ENCODE measurements around the gene OFD1.
"Not testable (repeated sequence)": the region's sequence is repeated elsewhere in the genome, so short reads cannot be mapped to it uniquely, and the experiment has no call there.

Gene OFD1

GRCh38 chrX:13716455-13716854 lies 18.1 kb upstream of the OFD1 start:
- POLR2A ChIA-PET: no interaction called here
- TF ChIP-seq CTBP1 (IDR thresholded peaks at IDR 0.05; ENCODE audit: borderline replicate concordance) (no peak), HDGF (IDR thresholded peaks at IDR 0.05; ENCODE audit: borderline replicate concordance) (no peak), LEF1 (IDR thresholded peaks at IDR 0.05; ENCODE audit: borderline replicate concordance) (no peak), ARNT (IDR thresholded peaks at IDR 0.05) (no peak)
- CTCF ChIA-PET: no interaction called here
- DNase-seq (ENCODE audit: extremely low spot score): no peak

- ChIA-PET CTCF (no interaction called here), POLR2A (no interaction called here)
- no peak for DNase-seq (ENCODE audit: extremely low spot score)
- TF ChIP-seq CTBP1 (IDR thresholded peaks at IDR 0.05; ENCODE audit: borderline replicate concordance) (no peak), TARDBP (IDR thresholded peaks at IDR 0.05) (no peak), HDGF (IDR thresholded peaks at IDR 0.05; ENCODE audit: borderline replicate concordance) (no peak), FOXK2 (IDR thresholded peaks at IDR 0.05) (no peak)
Observed at GRCh38 chrX:13716905-13717304, 17.6 kb upstream of the OFD1 start.

- DNase-seq (ENCODE audit: extremely low spot score): no peak
- ChIA-PET POLR2A (interaction anchor here (0.9 kb wide), 1 partner anchor 17 kb away, joined by 3 read pairs; the partner anchor contains the start of genes OFD1 and TRAPPC2), CTCF (no interaction called here)
- TF ChIP-seq FOXK2 (IDR thresholded peaks at IDR 0.05): no peak
- TF ChIP-seq ZNF384 (IDR thresholded peaks at IDR 0.05): no peak
- TF ChIP-seq ELF4 (IDR thresholded peaks at IDR 0.05): no peak
- TF ChIP-seq SP1 (IDR thresholded peaks at IDR 0.05): no peak
- no peak for TF ChIP-seq ARNT (IDR thresholded peaks at IDR 0.05)
- TF ChIP-seq SUZ12 (IDR thresholded peaks at IDR 0.05): no peak
- no peak for TF ChIP-seq FOXA1 (IDR thresholded peaks at IDR 0.05)
- no peak for TF ChIP-seq LEF1 (IDR thresholded peaks at IDR 0.05; ENCODE audit: borderline replicate concordance)
- no peak for TF ChIP-seq NFRKB (IDR thresholded peaks at IDR 0.05)
- TF ChIP-seq L3MBTL2 (conservative IDR thresholded peaks at IDR 0.05): no peak
- no peak for TF ChIP-seq TARDBP (IDR thresholded peaks at IDR 0.05)
- no peak for TF ChIP-seq FOXM1 (IDR thresholded peaks at IDR 0.05; ENCODE audit: borderline replicate concordance)
- TF ChIP-seq PKNOX1 (IDR thresholded peaks at IDR 0.05): no peak
- TF ChIP-seq HDGF (IDR thresholded peaks at IDR 0.05; ENCODE audit: borderline replicate concordance): no peak
Observed at GRCh38 chrX:13717700-13718472, 16.7 kb upstream of the OFD1 start.

GRCh38 chrX:13719192-13719856 lies 15.2 kb upstream of the OFD1 start:
- no peak for TF ChIP-seq SP1 (IDR thresholded peaks at IDR 0.05)
- no peak for TF ChIP-seq ELF4 (IDR thresholded peaks at IDR 0.05)
- no peak for TF ChIP-seq LEF1 (IDR thresholded peaks at IDR 0.05; ENCODE audit: borderline replicate concordance)
- TF ChIP-seq TARDBP (IDR thresholded peaks at IDR 0.05): no peak
- no peak for TF ChIP-seq BHLHE40 (IDR thresholded peaks at IDR 0.05; ENCODE audit: borderline replicate concordance)
- TF ChIP-seq ARNT (IDR thresholded peaks at IDR 0.05): no peak
- TF ChIP-seq SUZ12 (IDR thresholded peaks at IDR 0.05): no peak
- no peak for TF ChIP-seq FOXM1 (IDR thresholded peaks at IDR 0.05; ENCODE audit: borderline replicate concordance)
- TF ChIP-seq L3MBTL2 (conservative IDR thresholded peaks at IDR 0.05): no peak
- no peak for TF ChIP-seq FOXA1 (IDR thresholded peaks at IDR 0.05)
- no peak for TF ChIP-seq ZNF384 (IDR thresholded peaks at IDR 0.05)
- no peak for TF ChIP-seq NFRKB (IDR thresholded peaks at IDR 0.05)
- TF ChIP-seq HDGF (IDR thresholded peaks at IDR 0.05; ENCODE audit: borderline replicate concordance): no peak
- TF ChIP-seq CTBP1 (IDR thresholded peaks at IDR 0.05; ENCODE audit: borderline replicate concordance): no peak
- TF ChIP-seq FOXK2 (IDR thresholded peaks at IDR 0.05): no peak
- ChIA-PET POLR2A (no interaction called here), CTCF (interaction anchor here (0.6 kb wide), 1 partner anchor 63 kb away, joined by 3 read pairs; no protein-coding TSS in a partner anchor)
- DNase-seq (ENCODE audit: extremely low spot score): no peak

GRCh38 chrX:13721371-13721770 lies 13.2 kb upstream of the OFD1 start:
- no peak for TF ChIP-seq ZNF384 (IDR thresholded peaks at IDR 0.05)
- TF ChIP-seq FOXK2 (IDR thresholded peaks at IDR 0.05): no peak
- no peak for TF ChIP-seq NFRKB (IDR thresholded peaks at IDR 0.05)
- no peak for TF ChIP-seq FOXM1 (IDR thresholded peaks at IDR 0.05; ENCODE audit: borderline replicate concordance)
- no peak for TF ChIP-seq FOXA1 (IDR thresholded peaks at IDR 0.05)
- no peak for TF ChIP-seq ELF4 (IDR thresholded peaks at IDR 0.05)
- no peak for TF ChIP-seq SUZ12 (IDR thresholded peaks at IDR 0.05)
- no peak for TF ChIP-seq ARNT (IDR thresholded peaks at IDR 0.05)
- TF ChIP-seq TARDBP (IDR thresholded peaks at IDR 0.05): no peak
- DNase-seq (ENCODE audit: extremely low spot score): no peak
- ChIA-PET POLR2A (interaction anchor here (5.3 kb wide), 1 partner anchor 13 kb away, joined by 32 read pairs; the partner anchor contains the start of genes OFD1 and TRAPPC2), CTCF (no interaction called here)

- DNase-seq (ENCODE audit: extremely low spot score): no peak
- ChIA-PET CTCF (interaction anchor here (0.7 kb wide), 1 partner anchor 134 kb away, joined by 4 read pairs; no protein-coding TSS in a partner anchor), POLR2A (interaction anchor here (0.7 to 5.3 kb wide), 2 partner anchors 13 to 307 kb away, joined by 3 to 32 read pairs; partner anchors contain the start of genes OFD1 and TRAPPC2)
- TF ChIP-seq SUZ12 (IDR thresholded peaks at IDR 0.05) (no peak), ELF4 (IDR thresholded peaks at IDR 0.05) (no peak), FOXK2 (IDR thresholded peaks at IDR 0.05) (no peak), FOXA1 (IDR thresholded peaks at IDR 0.05) (no peak), TARDBP (IDR thresholded peaks at IDR 0.05) (no peak), FOXM1 (IDR thresholded peaks at IDR 0.05; ENCODE audit: borderline replicate concordance) (no peak), SP1 (IDR thresholded peaks at IDR 0.05) (no peak), PKNOX1 (IDR thresholded peaks at IDR 0.05) (no peak), BHLHE40 (IDR thresholded peaks at IDR 0.05; ENCODE audit: borderline replicate concordance) (no peak), CTBP1 (IDR thresholded peaks at IDR 0.05; ENCODE audit: borderline replicate concordance) (no peak), NFRKB (IDR thresholded peaks at IDR 0.05) (no peak), ARNT (IDR thresholded peaks at IDR 0.05) (no peak), L3MBTL2 (conservative IDR thresholded peaks at IDR 0.05) (no peak), HDGF (IDR thresholded peaks at IDR 0.05; ENCODE audit: borderline replicate concordance) (no peak), ZNF384 (IDR thresholded peaks at IDR 0.05) (no peak), LEF1 (IDR thresholded peaks at IDR 0.05; ENCODE audit: borderline replicate concordance) (no peak)
Observed at GRCh38 chrX:13721819-13722519, 12.6 kb upstream of the OFD1 start.

- DNase-seq (ENCODE audit: extremely low spot score); CTCF ChIA-PET: not testable (repeated sequence)
- POLR2A ChIA-PET: interaction anchor here (5.3 kb wide), 1 partner anchor 10 kb away, joined by 32 read pairs; the partner anchor contains the start of genes OFD1 and TRAPPC2
Observed at GRCh38 chrX:13724878-13725277, 9.7 kb upstream of the OFD1 start.

GRCh38 chrX:13726583-13726982 lies 8.0 kb upstream of the OFD1 start:
- CTCF ChIA-PET; DNase-seq (ENCODE audit: extremely low spot score); POLR2A ChIA-PET: not testable (repeated sequence)

GRCh38 chrX:13730523-13730922 lies 4.0 kb upstream of the OFD1 start:
- DNase-seq (ENCODE audit: extremely low spot score); POLR2A ChIA-PET; CTCF ChIA-PET: not testable (repeated sequence)

Measured in HEK293T (cell line).